Thyroid gland (tissue), 4 donors: Measurements from ENCODE around the gene TP73. TPM values are rescaled to one million over a fixed set of nuclear protein-coding genes. Genes with fewer than 3 reads are reported as not detected.

ENCODE experiments used
- DNase-seq, 2 donors: peaks; one replicate each; pipeline ENCODE4 v3.0.0-alpha.2; 2019
- H3K27ac ChIP-seq, 3 donors: fragments of 200-600 bp; sonication (generic); 1 replicate in 2 of 3; 2 replicates in 1 of 3; pipeline ENCODE4 v1.5.1; 2016 to 2019; ENCODE audit warnings: mild to moderate bottlenecking in 1 of 3, moderate library complexity in 1 of 3
- H3K27me3 ChIP-seq: fragments of 200-600 bp; sonication (generic); one replicate; pipeline ENCODE4 v1.5.1; 2019
- H3K36me3 ChIP-seq, 2 donors: fragments of 200-600 bp; sonication (generic); one replicate each; pipeline ENCODE4 v1.5.1; 2016 to 2019
- H3K4me1 ChIP-seq, 2 donors: fragments of 200-600 bp; sonication (generic); one replicate each; pipeline ENCODE4 v1.5.1; 2017 to 2019
- H3K4me3 ChIP-seq, 3 donors: fragments of 200-600 bp; sonication (generic); replicated peaks in 1 of 3; 1 replicate in 2 of 3; 2 replicates in 1 of 3; pipeline ENCODE4 v1.5.1; 2016; ENCODE audit warnings: mild to moderate bottlenecking in 1 of 3
- H3K9me3 ChIP-seq: fragments of 200-600 bp; sonication (generic); one replicate; pipeline ENCODE4 v1.5.1; 2017
- CTCF ChIP-seq, 6 experiments: fragments of 200-600 bp in 3 of 6; fragments of 450-650 bp in 3 of 6; sonication (generic) in 3 of 6; IDR thresholded peaks; one replicate each; pipeline ENCODE4 v1.5.1; 2016 to 2019; ENCODE audit warnings: antibody characterized with exemption in 6 of 6, mild to moderate bottlenecking in 2 of 6, inconsistent platforms in 1 of 6, moderate library complexity in 1 of 6
- POLR2A ChIP-seq, 2 donors: fragments of 450-650 bp; IDR thresholded peaks; one replicate each; pipeline ENCODE4 v1.6.1; 2017; ENCODE audit warnings: antibody characterized with exemption in 2 of 2, mild to moderate bottlenecking in 2 of 2, moderate library complexity in 1 of 2
- WGBS, 2 donors: methylation state at CpG; one replicate each; pipeline ENCODE4 v1.1.5; 2017; 5-methylcytosine and 5-hydroxymethylcytosine counted together
- intact Hi-C: fragments of 100-400 bp; cut with DNase I; formaldehyde crosslinking; loops from one replicate; pipeline ENCODE4 v1.15.1; 2023
- total RNA-seq, 4 donors: library from RNA; depleted of rRNA; stranded (reverse); fragments of >200 nt; gene quantifications; one replicate each; pipeline ENCODE4 v1.2.3, GENCODE V29; 2016

TP73 gene
- total RNA-seq, 4 donors from 2014 or later, result 0.33 to 0.49 TPM; not detected in 2

GRCh38 chr1:3612123-3612522 is 40.2 kb upstream of the TP73 start:
- Histone ChIP-seq H3K27ac (no peak overlapping the region), H3K4me1 (peaks cover 10 to 19% of the 10 kb centered on the region in 2 donors), H3K9me3 (no peaks in the 10 kb centered on the region), H3K4me3 (no peak overlapping the region), H3K27me3 (no peaks in the 10 kb centered on the region), H3K36me3 (no peaks in the 10 kb centered on the region)
- TF ChIP-seq CTCF (IDR thresholded peaks at IDR 0.05), result no peak
- no peak for TF ChIP-seq POLR2A (IDR thresholded peaks at IDR 0.05)
- intact Hi-C loops, result no loop called here
- no peak for DNase-seq
- WGBS, 2 donors, result 76 to 78% methylated on average over 7 of the region's 7 CpGs

GRCh38 chr1:3614755-3615742 is 37.3 kb upstream of the TP73 start:
- Histone ChIP-seq H3K9me3 (no peaks in the 10 kb centered on the region), H3K4me1 (peaks cover 10 to 26% of the 10 kb centered on the region in 2 donors), H3K36me3 (no peaks in the 10 kb centered on the region), H3K27me3 (no peaks in the 10 kb centered on the region), H3K27ac (no peak overlapping the region), H3K4me3 (no peak overlapping the region)
- peak in 4 of 6 experiments; percentile 27 to 53 (median 46) for TF ChIP-seq CTCF (IDR thresholded peaks at IDR 0.05)
- TF ChIP-seq POLR2A (IDR thresholded peaks at IDR 0.05), result no peak
- 65 to 67% methylated on average over 20 of the region's 20 CpGs for WGBS, 2 donors
- intact Hi-C loops, result loop anchor here (5.0 kb wide), 1 partner anchor 48 kb away; no protein-coding TSS in a partner anchor
- DNase-seq, result no peak

GRCh38 chr1:3616861-3617260 is 35.5 kb upstream of the TP73 start:
- H3K36me3 ChIP-seq, result no peaks in the 10 kb centered on the region
- H3K27ac ChIP-seq, result no peak overlapping the region
- intact Hi-C loops, result loop anchor here (2.0 to 5.0 kb wide), 2 partner anchors 50 to 124 kb away; no protein-coding TSS in a partner anchor
- H3K9me3 ChIP-seq, result no peaks in the 10 kb centered on the region
- no peak for TF ChIP-seq POLR2A (IDR thresholded peaks at IDR 0.05)
- TF ChIP-seq CTCF (IDR thresholded peaks at IDR 0.05), result no peak
- 80 to 94% methylated on average over 6 to 9 of the region's 9 CpGs for WGBS, 2 donors
- no peak overlapping the region for H3K4me3 ChIP-seq
- no peaks in the 10 kb centered on the region for H3K27me3 ChIP-seq
- DNase-seq, result no peak
- peaks cover 0 to 17% of the 10 kb centered on the region in 2 donors for H3K4me1 ChIP-seq

- intact Hi-C loops, result loop anchor here (2.0 to 5.0 kb wide), 2 partner anchors 51 to 125 kb away; no protein-coding TSS in a partner anchor
- H3K27me3 ChIP-seq, result no peaks in the 10 kb centered on the region
- H3K4me3 ChIP-seq, result no peak overlapping the region
- H3K27ac ChIP-seq, result no peak overlapping the region
- no peaks in the 10 kb centered on the region for H3K9me3 ChIP-seq
- WGBS, 2 donors, result 91 to 94% methylated on average over 12 to 14 of the region's 18 CpGs
- H3K36me3 ChIP-seq, result no peaks in the 10 kb centered on the region
- TF ChIP-seq POLR2A (IDR thresholded peaks at IDR 0.05) (no peak), CTCF (IDR thresholded peaks at IDR 0.05) (no peak)
- no peak for DNase-seq
- peaks cover 0 to 19% of the 10 kb centered on the region in 2 donors for H3K4me1 ChIP-seq
Measured at GRCh38 chr1:3617806-3618345, 34.4 kb upstream of the TP73 start.
